HT-29 (cell line): ENCODE data around the gene FAM229A. TPM values are rescaled to one million over a fixed set of nuclear protein-coding genes. Genes with fewer than 3 reads are reported as not detected.
"Not testable (repeated sequence)": the region's sequence is repeated elsewhere in the genome, so short reads cannot be mapped to it uniquely, and the experiment has no call there.

Experiments
- DNase-seq: peaks from one replicate; pipeline ENCODE4 v3.0.0-alpha.2; 2015; ENCODE audit warnings: low spot score
- total RNA-seq: library from RNA; depleted of rRNA; stranded (reverse); fragments of >200 nt; shearing (Covaris generic); gene quantifications from 2 replicates; pipeline ENCODE4 v1.2.3, GENCODE V29; 2014; rRNA removed

Gene FAM229A
- total RNA-seq: 2.6 and 12.4 TPM in 2 replicates

GRCh38 chr1:32362474-32363313, at the start of gene FAM229A, which contains the start of gene TSSK3:
Gene FAM229A, minus strand, starts transcription at chr1:32362485. Its CDS starts 394 bp downstream, at chr1:32362091.
Gene TSSK3, plus strand, starts transcription at chr1:32362539. Its CDS starts 163 bp downstream, at chr1:32362702.
- no peak for DNase-seq

GRCh38 chr1:32411261-32411660, 49.0 kb upstream of the FAM229A start:
- no peak for DNase-seq

DNA sequence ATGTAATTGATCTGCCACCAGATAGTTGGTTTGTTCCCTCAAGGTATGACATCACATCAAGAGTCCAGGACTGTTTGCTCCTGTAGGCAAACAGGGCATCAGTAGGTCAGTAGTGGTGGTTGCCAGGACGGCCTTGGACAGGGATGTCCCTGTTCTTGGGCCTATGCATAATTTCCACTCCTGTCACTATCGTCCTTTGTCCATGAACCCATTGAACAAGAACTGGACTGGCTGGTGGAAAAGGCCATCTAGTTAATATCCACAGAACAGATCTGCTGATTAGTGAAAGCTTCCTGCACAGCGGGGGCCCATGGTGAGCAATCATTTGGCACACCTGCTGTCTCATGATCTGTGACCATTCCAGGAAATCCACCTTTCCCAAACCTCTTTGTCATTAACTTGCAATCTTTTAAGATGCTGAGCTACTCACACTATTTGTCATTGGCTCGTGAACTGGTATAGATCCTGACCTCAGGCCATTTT, 44.4 kb upstream of the FAM229A start:
- DNase-seq: no peak

GRCh38 chr1:32405672-32406467, 43.6 kb upstream of the FAM229A start:
- no peak for DNase-seq

DNA sequence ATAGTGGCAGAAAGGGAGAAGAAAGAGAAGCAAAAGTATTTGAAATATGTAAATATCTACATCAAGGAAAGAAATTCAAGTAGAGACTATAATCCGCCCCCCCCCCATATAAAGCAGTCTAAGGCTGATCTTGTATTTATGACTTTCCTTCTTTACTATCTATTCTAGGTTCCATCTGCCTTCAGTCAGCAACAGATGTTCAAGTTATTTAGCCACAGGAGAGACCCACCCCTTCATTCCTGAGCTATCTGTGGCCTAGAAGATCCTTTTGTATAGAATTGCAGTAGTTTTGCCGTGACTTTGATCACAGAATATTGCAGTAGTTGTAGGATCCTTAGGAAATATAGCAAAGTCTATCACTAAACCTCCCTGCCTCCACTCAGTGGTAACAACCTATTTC, 42.7 kb upstream of the FAM229A start:
- no peak for DNase-seq

DNA sequence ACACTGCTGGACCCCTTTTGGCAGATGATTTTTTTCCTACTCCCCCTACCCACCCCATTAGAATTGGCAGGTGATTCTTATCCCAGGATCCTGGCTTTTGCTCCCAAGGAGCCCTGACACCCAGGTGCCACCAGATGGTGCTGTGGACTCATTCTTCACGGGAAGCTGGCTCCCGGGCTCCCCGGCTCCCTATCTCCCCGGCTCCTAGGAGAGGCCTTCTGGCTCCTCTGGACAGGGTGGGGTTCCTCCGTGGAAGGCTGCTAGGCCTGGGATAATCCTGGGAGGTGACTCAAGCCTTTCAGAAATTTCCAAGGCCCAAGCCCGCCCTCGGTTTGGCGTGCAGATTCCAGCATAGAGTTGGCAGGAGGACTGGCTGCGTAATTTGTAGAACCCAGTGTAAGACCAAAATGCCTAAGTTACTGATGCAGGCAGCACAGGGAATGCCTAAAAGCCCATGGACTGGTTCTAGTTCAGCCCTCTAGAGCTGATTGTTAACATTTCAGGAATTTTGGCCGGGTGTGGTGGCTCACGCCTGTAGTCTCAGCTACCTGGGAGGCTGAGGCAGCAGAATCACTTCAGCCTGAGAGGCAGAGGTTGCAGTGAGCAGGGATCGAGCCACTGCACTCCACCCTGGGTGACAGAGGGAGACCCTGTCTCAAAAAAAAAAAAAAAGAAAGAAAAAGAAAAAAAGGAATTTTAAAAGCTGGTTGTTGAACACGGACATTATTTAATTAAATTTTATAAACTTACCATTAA, 38.8 kb upstream of the FAM229A start:
- peak; percentile 87 for DNase-seq

- no peak for DNase-seq
Observed at GRCh38 chr1:32399843-32400242, 37.6 kb upstream of the FAM229A start.

- DNase-seq: no peak
Observed at GRCh38 chr1:32398401-32398800, 36.1 kb upstream of the FAM229A start.

DNA sequence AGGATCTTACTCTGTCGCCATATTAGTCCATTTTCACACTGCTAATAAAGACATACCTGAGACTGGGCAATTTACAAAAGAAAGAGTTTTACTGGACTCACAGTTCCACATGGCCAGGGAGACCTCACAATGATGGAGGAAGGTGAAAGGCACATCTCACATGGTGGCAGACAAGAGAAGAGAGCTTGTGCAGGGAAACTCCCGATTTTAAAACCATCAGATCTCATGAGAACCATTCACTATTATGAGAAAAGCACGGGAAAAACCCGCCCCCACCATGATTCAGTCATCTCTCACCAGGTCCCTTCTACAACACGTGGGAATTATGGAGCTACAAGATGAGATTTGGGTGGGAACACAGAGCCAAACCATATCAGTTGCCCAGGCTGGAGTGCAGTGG, 34.2 kb upstream of the FAM229A start:
- DNase-seq: not testable (repeated sequence)

- no peak for DNase-seq
Observed at GRCh38 chr1:32394890-32395432, 32.7 kb upstream of the FAM229A start.

GRCh38 chr1:32394141-32394889, 32.0 kb upstream of the FAM229A start, which contains the start of gene BSDC1:
Gene BSDC1, minus strand, starts transcription at chr1:32394441. Its CDS starts 27 bp downstream, at chr1:32394414.
- DNase-seq: peak; percentile 99

DNA sequence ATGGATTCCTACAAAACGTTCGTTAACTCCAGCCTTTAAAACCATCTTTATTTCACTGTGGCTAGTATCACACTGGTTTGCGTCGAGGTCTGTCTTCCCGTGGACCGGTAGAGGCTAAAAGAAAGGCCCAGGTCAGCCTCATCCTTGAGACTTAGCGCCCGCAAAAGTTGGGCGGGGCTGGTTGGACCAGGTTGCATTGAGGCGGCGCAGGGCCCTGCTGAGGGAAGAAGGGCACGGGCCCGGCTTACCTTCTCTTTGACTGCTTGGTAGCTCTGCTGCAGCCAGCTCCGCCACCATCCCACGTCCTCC, 31.5 kb upstream of the FAM229A start:
- peak; percentile 70 for DNase-seq

DNA sequence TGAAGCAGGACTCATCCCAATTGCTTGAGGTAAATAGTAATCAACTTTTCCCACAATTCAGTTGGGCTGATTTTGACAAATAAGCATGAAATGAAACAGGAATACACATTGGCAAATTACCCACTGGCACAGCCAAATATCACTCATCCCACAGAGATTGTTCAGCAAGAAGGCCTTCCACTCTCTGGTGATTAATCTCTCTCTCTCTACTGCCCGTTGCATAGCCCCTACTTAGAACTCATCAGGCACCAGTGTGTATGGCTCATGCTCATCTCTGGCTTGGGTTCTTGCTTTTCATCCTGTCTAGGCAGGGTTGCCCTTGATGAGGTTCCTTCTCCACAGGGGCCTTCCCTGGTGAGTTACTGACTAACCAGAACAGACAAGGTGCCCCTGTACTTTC, 30.9 kb upstream of the FAM229A start:
- no peak for DNase-seq

DNA sequence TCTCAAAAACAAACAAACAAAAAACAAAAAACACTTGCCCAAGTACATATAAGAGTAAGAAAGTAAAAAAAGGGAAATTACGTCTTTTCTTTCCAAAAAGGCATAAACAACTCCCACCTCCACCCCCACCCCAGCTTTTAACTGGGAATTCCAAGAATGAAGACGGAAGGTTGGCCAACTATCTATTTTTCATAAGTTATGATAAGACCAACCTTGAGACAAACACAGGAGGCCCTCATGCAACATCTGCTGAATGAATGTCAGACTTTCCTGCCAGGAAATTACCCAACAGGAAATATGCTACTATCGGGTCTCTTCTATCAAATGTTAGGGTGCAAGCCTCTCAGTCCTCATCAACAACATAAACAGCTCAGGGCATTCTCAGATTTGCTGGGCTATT, 30.0 kb upstream of the FAM229A start:
- DNase-seq: no peak

GRCh38 chr1:32390904-32391870, 28.9 kb upstream of the FAM229A start:
- DNase-seq: no peak

DNA sequence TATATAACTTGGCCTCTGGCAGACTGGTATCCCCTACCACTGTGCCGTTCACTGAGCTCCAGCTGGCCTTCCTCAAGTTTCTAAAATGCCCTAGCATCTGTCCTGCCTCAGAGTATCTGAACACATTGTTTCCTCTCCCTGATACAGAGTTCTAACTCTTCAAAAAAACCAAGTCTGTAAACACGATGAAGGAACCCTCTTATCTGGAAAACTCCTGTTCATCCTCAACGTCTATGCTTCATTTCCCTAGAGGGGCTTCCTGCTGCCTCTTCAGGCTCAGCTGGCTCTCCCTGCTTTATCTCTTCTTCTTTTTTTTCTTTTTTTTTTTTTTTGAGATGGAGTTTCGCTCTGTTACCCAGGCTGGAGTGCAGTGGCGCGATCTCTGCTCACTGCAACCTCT, 26.4 kb upstream of the FAM229A start:
- no peak for DNase-seq

DNA sequence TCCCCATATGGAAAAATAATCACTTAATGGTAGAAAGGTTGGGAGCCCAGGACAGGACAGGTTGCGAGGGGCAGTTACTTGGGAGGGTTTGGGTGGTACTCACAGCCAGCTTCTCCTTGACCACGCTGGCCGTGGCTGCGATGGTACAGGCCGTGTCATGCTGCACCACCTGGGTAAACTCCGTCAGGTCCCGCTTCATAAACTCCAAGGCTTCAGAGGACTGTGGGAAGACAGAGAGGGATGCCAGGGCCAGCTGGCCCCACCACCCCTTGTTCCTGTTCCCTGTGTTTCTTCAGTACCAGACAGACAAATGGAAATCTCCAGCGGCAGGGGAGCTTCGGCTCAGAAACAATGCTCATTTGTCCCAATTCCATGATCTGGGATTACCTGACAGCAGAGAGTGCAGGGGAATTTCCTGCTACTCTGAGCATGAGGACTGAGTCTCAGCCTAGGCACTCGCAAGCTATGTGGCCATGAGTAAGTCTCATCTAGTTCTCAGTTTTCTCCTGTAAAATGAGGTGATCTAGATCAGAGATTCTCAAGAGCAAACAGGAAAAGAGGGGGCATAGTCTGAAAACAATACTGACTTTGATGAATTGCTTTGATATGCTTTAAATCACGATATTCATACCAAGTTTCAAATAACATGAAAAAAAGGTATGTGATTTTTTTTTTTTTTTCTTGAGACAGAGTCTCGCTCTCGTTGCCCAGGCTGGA, 24.5 kb upstream of the FAM229A start:
- no peak for DNase-seq

DNA sequence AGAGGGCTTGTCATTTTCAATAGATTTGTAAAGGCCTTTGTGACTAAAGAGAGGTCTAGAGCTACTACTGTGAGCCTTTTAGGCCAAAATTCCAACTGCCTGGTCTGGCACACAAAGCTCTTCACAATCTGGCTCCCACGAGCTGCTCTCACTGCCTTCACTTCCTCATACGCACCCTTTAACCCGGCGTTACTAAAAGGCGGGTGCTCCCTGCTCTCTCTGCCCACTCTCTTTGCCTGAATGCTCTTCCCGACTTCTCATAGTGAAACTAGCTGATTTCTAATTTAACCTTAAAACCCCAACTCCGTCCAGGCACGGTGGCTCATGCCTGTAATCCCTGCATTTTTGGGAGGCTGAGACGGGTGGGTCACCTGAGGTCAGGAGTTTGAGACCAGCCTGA, 17.8 kb upstream of the FAM229A start:
- DNase-seq: no peak
